Astrocyte (in vitro differentiated cells and primary cell): Measurements from ENCODE around the gene MAP3K10. TPM values are rescaled to one million over a fixed set of nuclear protein-coding genes. Genes with fewer than 3 reads are reported as not detected.

Source experiments
- DNase-seq: peaks from one replicate; pipeline ENCODE4 v3.0.0-alpha.2; 2010; ENCODE audit warnings: low read depth
- FAIRE-seq: peaks from 2 replicates; lab custom pipeline; 2011; peaks lifted over from hg19 to GRCh38; lab: Jason Lieb, UNC
- H2AFZ ChIP-seq: 2 replicates; pipeline ENCODE4 v1.6.0; 2012; ENCODE audit warnings: low read depth, low read length, inconsistent platforms
- H3K27ac ChIP-seq: 2 replicates; pipeline ENCODE4 v1.5.1; 2011; ENCODE audit warnings: low read depth, low read length, inconsistent platforms
- H3K27me3 ChIP-seq: 2 replicates; pipeline ENCODE4 v1.6.0; 2011; ENCODE audit warnings: low read length, inconsistent platforms; ENCODE audit not compliant: insufficient read depth
- H3K36me3 ChIP-seq: 2 replicates; pipeline ENCODE4 v1.5.1; 2011; ENCODE audit warnings: low read length, inconsistent platforms; ENCODE audit not compliant: insufficient read depth
- H3K4me1 ChIP-seq: 2 replicates; pipeline ENCODE4 v1.5.1; 2011; ENCODE audit warnings: low read length, inconsistent platforms; ENCODE audit not compliant: insufficient read depth
- H3K4me2 ChIP-seq: 2 replicates; pipeline ENCODE4 v1.6.0; 2012; ENCODE audit warnings: low read length, inconsistent platforms
- H3K4me3 ChIP-seq: 2 replicates; pipeline ENCODE4 v1.5.1; 2011; ENCODE audit warnings: low read depth, mild to moderate bottlenecking, low read length, inconsistent platforms; ENCODE audit not compliant: insufficient read depth
- H3K79me2 ChIP-seq: 2 replicates; pipeline ENCODE4 v1.6.0; 2012; ENCODE audit warnings: mild to moderate bottlenecking, low read length, inconsistent platforms; ENCODE audit not compliant: insufficient read depth
- H3K9ac ChIP-seq: 2 replicates; pipeline ENCODE4 v1.6.0; 2012; ENCODE audit warnings: mild to moderate bottlenecking, low read length, inconsistent platforms
- H3K9me3 ChIP-seq: 2 replicates; pipeline ENCODE4 v1.5.1; 2012; ENCODE audit warnings: low read depth, mild to moderate bottlenecking, low read length, inconsistent platforms; ENCODE audit not compliant: insufficient read depth
- H4K20me1 ChIP-seq: 2 replicates; pipeline ENCODE4 v1.6.0; 2012; ENCODE audit warnings: low read length, inconsistent platforms; ENCODE audit not compliant: insufficient read depth
- H3K27ac Mint-ChIP-seq: one replicate; pipeline ENCODE4 v1.8.0; 2021; ENCODE audit warnings: mild to moderate bottlenecking, mixed read lengths; ENCODE audit not compliant: unreplicated experiment
- H3K27me3 Mint-ChIP-seq: one replicate; pipeline ENCODE4 v1.8.0; 2021; ENCODE audit warnings: low read depth, mixed read lengths; ENCODE audit not compliant: unreplicated experiment
- H3K36me3 Mint-ChIP-seq: one replicate; pipeline ENCODE4 v1.8.0; 2021; ENCODE audit warnings: low read depth, mixed read lengths; ENCODE audit not compliant: unreplicated experiment
- H3K4me1 Mint-ChIP-seq: one replicate; pipeline ENCODE4 v1.8.0; 2021; ENCODE audit warnings: low read depth, mixed read lengths; ENCODE audit not compliant: unreplicated experiment
- H3K4me3 Mint-ChIP-seq: one replicate; pipeline ENCODE4 v1.8.0; 2021; ENCODE audit warnings: mild to moderate bottlenecking, moderate library complexity, mixed read lengths; ENCODE audit not compliant: unreplicated experiment
- H3K9me3 Mint-ChIP-seq: one replicate; pipeline ENCODE4 v1.8.0; 2021; ENCODE audit warnings: mild to moderate bottlenecking, mixed read lengths; ENCODE audit not compliant: unreplicated experiment
- EZH2 ChIP-seq: IDR thresholded peaks from 2 replicates; pipeline ENCODE4 v1.6.1; 2012; ENCODE audit warnings: mild to moderate bottlenecking, low read length, inconsistent platforms; ENCODE audit not compliant: insufficient read depth
- total RNA-seq: library from RNA; stranded (reverse); gene quantifications from 2 replicates; pipeline ENCODE4 v1.2.1, GENCODE V29; 2021
- TF ChIP-seq, protein P1 (sequence below): IDR thresholded peaks from 2 replicates; pipeline ENCODE4 v1.5.1; 2011; ENCODE audit warnings: low read depth, mild to moderate bottlenecking, inconsistent platforms, low read length, moderate library complexity; ENCODE audit not compliant: insufficient read depth

MAP3K10 gene
- total RNA-seq, 1 donor from 2014 or later, result 17.2 TPM

- H3K36me3 ChIP-seq, result no peaks in the 10 kb centered on the region
- H3K4me3 ChIP-seq, result no peak overlapping the region
- DNase-seq (no peak), FAIRE-seq (no peak)
- no peak for TF ChIP-seq EZH2
- TF ChIP-seq, protein P1, sequence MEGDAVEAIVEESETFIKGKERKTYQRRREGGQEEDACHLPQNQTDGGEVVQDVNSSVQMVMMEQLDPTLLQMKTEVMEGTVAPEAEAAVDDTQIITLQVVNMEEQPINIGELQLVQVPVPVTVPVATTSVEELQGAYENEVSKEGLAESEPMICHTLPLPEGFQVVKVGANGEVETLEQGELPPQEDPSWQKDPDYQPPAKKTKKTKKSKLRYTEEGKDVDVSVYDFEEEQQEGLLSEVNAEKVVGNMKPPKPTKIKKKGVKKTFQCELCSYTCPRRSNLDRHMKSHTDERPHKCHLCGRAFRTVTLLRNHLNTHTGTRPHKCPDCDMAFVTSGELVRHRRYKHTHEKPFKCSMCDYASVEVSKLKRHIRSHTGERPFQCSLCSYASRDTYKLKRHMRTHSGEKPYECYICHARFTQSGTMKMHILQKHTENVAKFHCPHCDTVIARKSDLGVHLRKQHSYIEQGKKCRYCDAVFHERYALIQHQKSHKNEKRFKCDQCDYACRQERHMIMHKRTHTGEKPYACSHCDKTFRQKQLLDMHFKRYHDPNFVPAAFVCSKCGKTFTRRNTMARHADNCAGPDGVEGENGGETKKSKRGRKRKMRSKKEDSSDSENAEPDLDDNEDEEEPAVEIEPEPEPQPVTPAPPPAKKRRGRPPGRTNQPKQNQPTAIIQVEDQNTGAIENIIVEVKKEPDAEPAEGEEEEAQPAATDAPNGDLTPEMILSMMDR, result no peak
- Mint-ChIP-seq H3K27me3 (no peaks in the 10 kb centered on the region), H3K27ac (no peak overlapping the region), H3K9me3 (no peaks in the 10 kb centered on the region), H3K36me3 (peaks cover 13% of the 10 kb centered on the region), H3K4me1 (peaks cover 4% of the 10 kb centered on the region), H3K4me3 (no peak overlapping the region)
- H3K9me3 ChIP-seq, result no peaks in the 10 kb centered on the region
- no peaks in the 10 kb centered on the region for H3K27me3 ChIP-seq
- no peak overlapping the region for H3K4me2 ChIP-seq
- no peaks in the 10 kb centered on the region for H3K4me1 ChIP-seq
- no peaks in the 10 kb centered on the region for H3K79me2 ChIP-seq
- peaks cover 5% of the 10 kb centered on the region for H4K20me1 ChIP-seq
- H3K9ac ChIP-seq, result no peak overlapping the region
- no peak overlapping the region for H3K27ac ChIP-seq
- H2AFZ ChIP-seq, result no peak overlapping the region
Measured at GRCh38 chr19:40198272-40198990, 7.2 kb downstream of the MAP3K10 start.

GRCh38 chr19:40200341-40201099, 9.3 kb downstream of the MAP3K10 start:
- FAIRE-seq, result no peak
- no peaks in the 10 kb centered on the region for H3K27me3 Mint-ChIP-seq
- H3K9ac ChIP-seq, result no peak overlapping the region
- no peaks in the 10 kb centered on the region for H3K79me2 ChIP-seq
- no peak overlapping the region for H3K4me3 Mint-ChIP-seq
- no peaks in the 10 kb centered on the region for H3K9me3 Mint-ChIP-seq
- H2AFZ ChIP-seq, result no peak overlapping the region
- TF ChIP-seq EZH2, result no peak
- TF ChIP-seq, protein P1, result no peak
- no peak overlapping the region for H3K4me2 ChIP-seq
- no peaks in the 10 kb centered on the region for H3K27me3 ChIP-seq
- H3K36me3 ChIP-seq, result no peaks in the 10 kb centered on the region
- H3K27ac Mint-ChIP-seq, result no peak overlapping the region
- H3K36me3 Mint-ChIP-seq, result peaks cover 20% of the 10 kb centered on the region
- no peaks in the 10 kb centered on the region for H3K9me3 ChIP-seq
- no peak overlapping the region for H3K27ac ChIP-seq
- no peak for DNase-seq
- H3K4me1 Mint-ChIP-seq, result peaks cover 2% of the 10 kb centered on the region
- H3K4me1 ChIP-seq, result no peaks in the 10 kb centered on the region
- H4K20me1 ChIP-seq, result peaks cover 5% of the 10 kb centered on the region
- no peak overlapping the region for H3K4me3 ChIP-seq
